ENCODE measurements around the gene DNAH14.
"Not testable (repeated sequence)": the region's sequence is repeated elsewhere in the genome, so short reads cannot be mapped to it uniquely, and the experiment has no call there.

DNAH14 gene

GRCh38 chr1:224929335-224930237, at the start of gene DNAH14:
Gene DNAH14 (plus strand): TSS chr1:224929675. CDS start chr1:224952703, 23,028 bp downstream.
- H4K20me1 ChIP-seq = no peaks in the 10 kb centered on the region
- peaks cover 36% of the 10 kb centered on the region for H3K9me3 ChIP-seq
- no peak within 1 kb of the TSS for H3K9ac ChIP-seq
- no peak within 1 kb of the TSS for H3K4me2 ChIP-seq
- TF ChIP-seq Cebpa-rat (IDR thresholded peaks at IDR 0.05) = no peak
- no peaks in the 10 kb centered on the region for H3K27me3 ChIP-seq
- no peaks in the 10 kb centered on the region for H3K4me1 ChIP-seq
- H3K36me3 ChIP-seq = no peaks in the 10 kb centered on the region
- no peak within 1 kb of the TSS for H3K4me3 ChIP-seq
- H3K27ac ChIP-seq = no peak within 1 kb of the TSS

- H3K36me3 ChIP-seq = no peaks in the 10 kb centered on the region
- H3K4me3 ChIP-seq = no peak overlapping the region
- H3K4me2 ChIP-seq = no peak overlapping the region
- no peaks in the 10 kb centered on the region for H3K4me1 ChIP-seq
- H3K9me3 ChIP-seq = peaks cover 12% of the 10 kb centered on the region
- no peak overlapping the region for H3K27ac ChIP-seq
- no peak for TF ChIP-seq Cebpa-rat (IDR thresholded peaks at IDR 0.05)
- no peaks in the 10 kb centered on the region for H3K27me3 ChIP-seq
- H4K20me1 ChIP-seq = no peaks in the 10 kb centered on the region
- no peak overlapping the region for H3K9ac ChIP-seq
Measured at GRCh38 chr1:224880593-224881307, 48.7 kb upstream of the DNAH14 start.

DNA sequence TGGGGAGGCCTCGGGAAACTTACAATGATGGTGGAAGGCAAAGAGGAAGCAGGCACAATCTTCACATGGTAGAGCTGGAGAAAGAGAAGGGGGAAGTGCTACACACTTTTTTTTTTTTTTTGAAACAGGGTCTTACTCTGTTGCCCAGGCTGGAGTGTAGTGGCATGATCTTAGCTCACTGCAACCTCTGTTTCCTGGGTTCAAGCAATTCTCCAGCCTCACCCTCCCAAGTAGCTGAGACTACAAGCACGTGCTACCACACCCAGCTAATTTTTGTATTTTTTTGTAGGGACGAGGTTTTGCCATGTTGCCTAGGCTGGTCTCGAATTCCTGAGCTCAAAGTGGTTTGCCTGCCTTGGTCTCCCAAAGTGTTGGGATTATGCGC, 48.2 kb upstream of the DNAH14 start:
- H3K9ac ChIP-seq, H3K4me3 ChIP-seq, H3K27me3 ChIP-seq, H3K4me1 ChIP-seq, H3K4me2 ChIP-seq, H3K36me3 ChIP-seq, H4K20me1 ChIP-seq, H3K27ac ChIP-seq: not testable (repeated sequence)
- peaks cover 17% of the 10 kb centered on the region for H3K9me3 ChIP-seq

- Histone ChIP-seq H3K9me3 (peaks cover 22% of the 10 kb centered on the region), H3K27ac (no peak overlapping the region), H3K4me3 (no peak overlapping the region), H3K36me3 (no peaks in the 10 kb centered on the region), H4K20me1 (no peaks in the 10 kb centered on the region), H3K27me3 (no peaks in the 10 kb centered on the region), H3K9ac (no peak overlapping the region), H3K4me2 (no peak overlapping the region), H3K4me1 (no peaks in the 10 kb centered on the region)
- TF ChIP-seq Cebpa-rat (IDR thresholded peaks at IDR 0.05) = no peak
Measured at GRCh38 chr1:224881762-224882211, 47.7 kb upstream of the DNAH14 start.

DNA sequence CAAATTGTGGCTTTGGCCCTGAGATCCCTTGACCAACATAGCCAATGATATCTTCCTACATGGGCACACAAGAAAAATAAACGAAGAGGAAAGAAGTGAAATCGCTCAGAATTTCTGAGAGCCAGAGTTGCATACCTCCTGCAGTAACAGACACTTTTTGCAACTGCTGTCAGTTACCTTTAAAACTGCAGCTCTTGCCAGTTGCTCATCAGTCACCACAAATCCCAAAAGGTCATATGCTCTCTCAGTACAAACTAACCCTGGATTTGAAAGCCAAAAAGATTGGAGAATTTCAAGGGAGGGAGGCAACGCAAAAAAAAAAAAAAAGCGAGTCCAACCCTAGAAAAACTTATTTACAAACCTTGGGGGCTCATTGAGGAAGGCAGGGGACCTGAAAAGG, 47.2 kb upstream of the DNAH14 start:
- no peaks in the 10 kb centered on the region for H4K20me1 ChIP-seq
- TF ChIP-seq Cebpa-rat (IDR thresholded peaks at IDR 0.05) = no peak
- 0 out of 2 replicates have a peak overlapping the region, but pooled peaks have one; percentile 12 for H3K4me2 ChIP-seq
- H3K9me3 ChIP-seq = peaks cover 22% of the 10 kb centered on the region
- no peak overlapping the region for H3K27ac ChIP-seq
- no peak overlapping the region for H3K4me3 ChIP-seq
- no peaks in the 10 kb centered on the region for H3K27me3 ChIP-seq
- H3K36me3 ChIP-seq = no peaks in the 10 kb centered on the region
- no peak overlapping the region for H3K9ac ChIP-seq
- H3K4me1 ChIP-seq = no peaks in the 10 kb centered on the region

- no peaks in the 10 kb centered on the region for H4K20me1 ChIP-seq
- no peak overlapping the region for H3K27ac ChIP-seq
- H3K27me3 ChIP-seq = no peaks in the 10 kb centered on the region
- peaks cover 22% of the 10 kb centered on the region for H3K9me3 ChIP-seq
- H3K4me1 ChIP-seq = no peaks in the 10 kb centered on the region
- no peak overlapping the region for H3K4me3 ChIP-seq
- no peak overlapping the region for H3K9ac ChIP-seq
- TF ChIP-seq Cebpa-rat (IDR thresholded peaks at IDR 0.05) = no peak
- no peak overlapping the region for H3K4me2 ChIP-seq
- H3K36me3 ChIP-seq = no peaks in the 10 kb centered on the region
Measured at GRCh38 chr1:224883091-224883490, 46.4 kb upstream of the DNAH14 start.

DNA sequence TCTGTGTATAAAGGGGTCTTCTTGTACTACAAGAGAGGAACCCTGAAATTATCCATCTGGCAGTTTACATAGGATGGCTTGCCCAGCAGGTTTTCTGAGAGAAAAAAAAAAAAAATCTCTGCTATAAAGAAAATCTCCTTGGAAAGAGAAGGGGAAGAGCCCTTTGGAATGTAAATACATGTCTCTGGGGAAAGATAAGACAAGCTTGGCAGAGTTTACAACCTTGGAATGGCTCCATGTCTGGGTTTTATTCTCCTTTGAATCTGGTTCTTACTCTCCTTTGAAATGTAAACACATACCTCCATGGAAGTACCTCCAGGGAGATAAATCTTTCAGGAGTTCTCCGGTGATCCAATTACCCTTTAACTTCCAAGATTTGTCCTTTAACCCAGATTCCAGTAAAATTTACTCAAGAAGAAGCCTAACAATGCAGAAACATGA, 45.1 kb upstream of the DNAH14 start:
- H3K27ac ChIP-seq = no peak overlapping the region
- no peak for TF ChIP-seq Cebpa-rat (IDR thresholded peaks at IDR 0.05)
- H3K4me3 ChIP-seq = no peak overlapping the region
- no peaks in the 10 kb centered on the region for H3K4me1 ChIP-seq
- no peaks in the 10 kb centered on the region for H3K36me3 ChIP-seq
- peaks cover 22% of the 10 kb centered on the region for H3K9me3 ChIP-seq
- H3K4me2 ChIP-seq = no peak overlapping the region
- no peak overlapping the region for H3K9ac ChIP-seq
- H4K20me1 ChIP-seq = no peaks in the 10 kb centered on the region
- no peaks in the 10 kb centered on the region for H3K27me3 ChIP-seq

GRCh38 chr1:224885376-224885775, 44.1 kb upstream of the DNAH14 start:
- not testable (repeated sequence) for H3K27me3 ChIP-seq, H3K4me3 ChIP-seq, H3K4me1 ChIP-seq, H3K36me3 ChIP-seq, H3K4me2 ChIP-seq, H3K27ac ChIP-seq, H4K20me1 ChIP-seq, H3K9ac ChIP-seq
- peaks cover 22% of the 10 kb centered on the region for H3K9me3 ChIP-seq

DNA sequence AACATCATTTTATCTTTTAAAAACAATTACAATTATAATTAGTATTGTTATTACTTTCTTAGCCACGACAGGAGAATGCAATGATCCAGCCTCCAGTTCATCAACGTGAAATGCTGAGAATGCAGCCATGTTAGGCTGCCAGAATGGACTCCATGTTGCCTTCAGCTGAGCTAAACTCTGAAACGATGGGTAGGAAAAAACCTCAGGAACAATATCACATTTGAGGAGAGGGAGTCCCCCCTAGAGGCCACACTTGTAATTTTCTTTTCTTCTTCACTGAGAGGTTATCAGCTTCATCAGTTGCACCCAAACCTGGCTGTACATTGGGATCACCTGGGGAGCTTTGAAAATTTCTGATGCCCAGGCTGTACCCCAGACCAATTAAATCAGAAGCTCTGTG, 34.6 kb upstream of the DNAH14 start:
- Histone ChIP-seq H3K36me3 (no peaks in the 10 kb centered on the region), H3K4me3 (no peak overlapping the region), H3K27ac (no peak overlapping the region), H3K4me2 (no peak overlapping the region), H3K9me3 (peaks cover 7% of the 10 kb centered on the region; the same call in 1 of the 2 replicates), H3K4me1 (no peaks in the 10 kb centered on the region), H3K9ac (no peak overlapping the region), H4K20me1 (no peaks in the 10 kb centered on the region), H3K27me3 (no peaks in the 10 kb centered on the region)
- no peak for TF ChIP-seq Cebpa-rat (IDR thresholded peaks at IDR 0.05)

DNA sequence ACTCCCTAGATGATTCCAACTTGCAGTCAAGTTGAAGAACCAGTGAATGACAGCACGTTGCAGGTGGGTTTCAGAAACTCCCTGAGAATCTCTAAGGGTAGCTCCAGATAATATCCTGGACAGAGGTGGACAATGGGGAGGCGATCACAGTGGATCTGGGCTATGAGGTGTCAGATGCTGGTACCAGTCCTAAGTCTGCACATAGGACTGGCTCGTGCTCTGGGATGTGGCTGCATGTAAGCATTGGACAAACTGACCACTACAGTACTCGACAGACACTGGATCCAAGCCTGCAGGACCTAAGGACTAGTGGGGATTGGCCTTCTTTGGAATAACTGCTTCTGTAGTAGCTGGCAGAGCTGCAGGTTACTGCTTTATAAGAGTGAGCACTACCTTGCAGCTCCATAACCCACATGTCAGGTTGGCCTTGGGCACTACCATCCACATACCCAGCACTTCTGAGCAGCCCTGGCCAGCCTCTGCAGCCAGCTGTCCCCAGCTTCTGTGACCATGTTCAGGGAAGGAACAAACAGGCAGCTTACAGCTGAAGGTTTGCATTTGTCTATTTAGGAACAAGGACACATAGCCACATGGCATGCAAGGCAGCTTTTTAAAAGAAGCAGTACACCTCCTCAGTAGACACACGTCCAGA, 33.2 kb upstream of the DNAH14 start:
- Histone ChIP-seq H4K20me1 (no peaks in the 10 kb centered on the region), H3K27ac (no peak overlapping the region), H3K36me3 (no peaks in the 10 kb centered on the region), H3K4me1 (no peaks in the 10 kb centered on the region), H3K9ac (no peak overlapping the region), H3K4me2 (no peak overlapping the region), H3K9me3 (peaks cover 7% of the 10 kb centered on the region; the same call in 1 of the 2 replicates), H3K4me3 (no peak overlapping the region), H3K27me3 (no peaks in the 10 kb centered on the region)
- TF ChIP-seq Cebpa-rat (IDR thresholded peaks at IDR 0.05) = no peak
